ENCODE results near the gene FAM107A.

DNA sequence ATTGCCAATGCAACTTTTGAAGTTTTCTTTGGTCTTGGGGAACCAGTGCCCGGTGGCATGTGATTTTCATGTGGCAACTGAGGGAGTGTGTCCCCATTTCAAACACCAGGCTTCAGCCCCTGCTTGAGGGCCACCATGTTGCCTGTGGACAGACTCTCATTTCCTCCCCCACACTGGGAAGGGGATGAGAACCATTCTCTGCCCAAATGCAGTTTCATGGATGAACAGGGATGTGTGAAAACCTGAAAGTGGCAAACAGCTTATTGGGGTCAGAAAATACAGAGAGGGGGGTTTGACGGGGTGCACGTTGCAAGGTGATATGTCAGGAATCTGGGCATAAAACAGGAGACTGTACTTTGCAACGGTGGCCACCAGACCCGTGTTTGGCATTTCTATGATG, 6.3 kb downstream of the FAM107A start:
- TF ChIP-seq, protein P1, sequence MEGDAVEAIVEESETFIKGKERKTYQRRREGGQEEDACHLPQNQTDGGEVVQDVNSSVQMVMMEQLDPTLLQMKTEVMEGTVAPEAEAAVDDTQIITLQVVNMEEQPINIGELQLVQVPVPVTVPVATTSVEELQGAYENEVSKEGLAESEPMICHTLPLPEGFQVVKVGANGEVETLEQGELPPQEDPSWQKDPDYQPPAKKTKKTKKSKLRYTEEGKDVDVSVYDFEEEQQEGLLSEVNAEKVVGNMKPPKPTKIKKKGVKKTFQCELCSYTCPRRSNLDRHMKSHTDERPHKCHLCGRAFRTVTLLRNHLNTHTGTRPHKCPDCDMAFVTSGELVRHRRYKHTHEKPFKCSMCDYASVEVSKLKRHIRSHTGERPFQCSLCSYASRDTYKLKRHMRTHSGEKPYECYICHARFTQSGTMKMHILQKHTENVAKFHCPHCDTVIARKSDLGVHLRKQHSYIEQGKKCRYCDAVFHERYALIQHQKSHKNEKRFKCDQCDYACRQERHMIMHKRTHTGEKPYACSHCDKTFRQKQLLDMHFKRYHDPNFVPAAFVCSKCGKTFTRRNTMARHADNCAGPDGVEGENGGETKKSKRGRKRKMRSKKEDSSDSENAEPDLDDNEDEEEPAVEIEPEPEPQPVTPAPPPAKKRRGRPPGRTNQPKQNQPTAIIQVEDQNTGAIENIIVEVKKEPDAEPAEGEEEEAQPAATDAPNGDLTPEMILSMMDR (IDR thresholded peaks at IDR 0.05) = no peak
- no peak for TF ChIP-seq POLR2A (IDR thresholded peaks at IDR 0.05)
